ENCODE measurements around the gene REST. TPM values are rescaled to one million over a fixed set of nuclear protein-coding genes. Genes with fewer than 3 reads are reported as not detected.

Gene REST
- total RNA-seq, 1 experiment from 2014 or later = 98.1 TPM

GRCh38 chr4:56986192-56986591, 78.5 kb downstream of the REST start:
- no peaks in the 10 kb centered on the region for H3K27me3 ChIP-seq (ENCODE audit: insufficient read depth, low read length)
- no peak overlapping the region for H2BK20ac ChIP-seq (ENCODE audit: low read depth, low read length, poor library complexity, severe bottlenecking)
- WGBS (ENCODE audit: extremely low coverage, insufficient read length, low lambda C conversion rate) = no CpG with 5 or more reads among the region's 1 CpG
- Mint-ChIP-seq H3K4me3 (no peak overlapping the region), H3K9me3 (no peaks in the 10 kb centered on the region), H3K27me3 (ENCODE audit: low read depth) (no peaks in the 10 kb centered on the region), H3K36me3 (ENCODE audit: insufficient read depth in 1 of 3, low read depth in 3 of 3) (peaks cover 17 to 45% (median 30%) of the 10 kb centered on the region in 3 experiments; a peak in 6 of 7 replicates), H3K4me1 (peaks cover 0 to 10% of the 10 kb centered on the region in 2 experiments; a peak in 1 of 4 replicates), H3K27ac (no peak overlapping the region)
- no peak overlapping the region for H2BK120ac ChIP-seq (ENCODE audit: low read depth, low read length, poor library complexity, severe bottlenecking)
- no peak overlapping the region for H4K8ac ChIP-seq (replicated peaks; ENCODE audit: insufficient read length, low read depth, low read length)
- no peaks in the 10 kb centered on the region for H3K9me3 ChIP-seq (ENCODE audit: control insufficient read depth, low read depth, low read length)
- no peak overlapping the region for H3K23ac ChIP-seq (ENCODE audit: insufficient read length, low read depth, low read length)
- no peak overlapping the region for H2AK5ac ChIP-seq (ENCODE audit: insufficient read length, low read length)
- no peak overlapping the region for H3K9ac ChIP-seq (ENCODE audit: extremely low read depth, insufficient read length, low read length)
- no peak overlapping the region for H3T11ph ChIP-seq (ENCODE audit: low read length)
- H2AFZ ChIP-seq (ENCODE audit: low read length) = no peak overlapping the region
- H3K79me1 ChIP-seq (ENCODE audit: insufficient read depth, low read depth, low read length, poor library complexity, severe bottlenecking) = peaks cover 2% of the 10 kb centered on the region
- H3K56ac ChIP-seq (ENCODE audit: insufficient read length, low read depth, low read length) = no peak overlapping the region
- H2BK12ac ChIP-seq (ENCODE audit: insufficient read length, low read depth, low read length) = no peak overlapping the region
- no peak overlapping the region for H3K4ac ChIP-seq (ENCODE audit: low read depth, low read length)
- no peak overlapping the region for H2BK15ac ChIP-seq (ENCODE audit: low read depth, low read length)
- H2BK5ac ChIP-seq (ENCODE audit: insufficient read length, low read length) = no peak overlapping the region
- DNase-seq = no peak
- peaks cover 14% of the 10 kb centered on the region; the same call in 1 of the 2 replicates for H3K79me2 ChIP-seq (ENCODE audit: insufficient read depth, low read length)
- no peak overlapping the region for H3K27ac ChIP-seq (ENCODE audit: insufficient read length, low read depth, low read length)
- no peaks in the 10 kb centered on the region for H3K23me2 ChIP-seq (ENCODE audit: insufficient read length, low read depth, low read length, poor library complexity, severe bottlenecking)
- H3K4me1 ChIP-seq (ENCODE audit: insufficient read depth, low read length) = no peaks in the 10 kb centered on the region
- no peak overlapping the region for H3K14ac ChIP-seq (ENCODE audit: insufficient read depth, low read length)
- no peaks in the 10 kb centered on the region for H4K20me1 ChIP-seq (ENCODE audit: control insufficient read depth, insufficient read depth, insufficient read length)
- H4K5ac ChIP-seq (ENCODE audit: insufficient read length, low read depth, low read length) = no peak overlapping the region
- H4K91ac ChIP-seq (ENCODE audit: insufficient read length, low read depth, low read length) = no peak overlapping the region
- H3K18ac ChIP-seq (ENCODE audit: insufficient read length, low read depth, low read length) = no peak overlapping the region
- no peak overlapping the region for H3K4me2 ChIP-seq (ENCODE audit: insufficient read depth, insufficient read length, low read length)
- TF ChIP-seq, protein P1, sequence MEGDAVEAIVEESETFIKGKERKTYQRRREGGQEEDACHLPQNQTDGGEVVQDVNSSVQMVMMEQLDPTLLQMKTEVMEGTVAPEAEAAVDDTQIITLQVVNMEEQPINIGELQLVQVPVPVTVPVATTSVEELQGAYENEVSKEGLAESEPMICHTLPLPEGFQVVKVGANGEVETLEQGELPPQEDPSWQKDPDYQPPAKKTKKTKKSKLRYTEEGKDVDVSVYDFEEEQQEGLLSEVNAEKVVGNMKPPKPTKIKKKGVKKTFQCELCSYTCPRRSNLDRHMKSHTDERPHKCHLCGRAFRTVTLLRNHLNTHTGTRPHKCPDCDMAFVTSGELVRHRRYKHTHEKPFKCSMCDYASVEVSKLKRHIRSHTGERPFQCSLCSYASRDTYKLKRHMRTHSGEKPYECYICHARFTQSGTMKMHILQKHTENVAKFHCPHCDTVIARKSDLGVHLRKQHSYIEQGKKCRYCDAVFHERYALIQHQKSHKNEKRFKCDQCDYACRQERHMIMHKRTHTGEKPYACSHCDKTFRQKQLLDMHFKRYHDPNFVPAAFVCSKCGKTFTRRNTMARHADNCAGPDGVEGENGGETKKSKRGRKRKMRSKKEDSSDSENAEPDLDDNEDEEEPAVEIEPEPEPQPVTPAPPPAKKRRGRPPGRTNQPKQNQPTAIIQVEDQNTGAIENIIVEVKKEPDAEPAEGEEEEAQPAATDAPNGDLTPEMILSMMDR (conservative IDR thresholded peaks at IDR 0.05) = no peak

Data from H9 (cell line).